Subcutaneous abdominal adipose tissue (tissue), 5 donors: Measurements from ENCODE around the gene FAM168A.

Source experiments
- H3K27ac ChIP-seq: one replicate; pipeline ENCODE4 v1.7.0; 2013; ENCODE audit warnings: low read depth, mild to moderate bottlenecking, inconsistent platforms, low read length, moderate library complexity
- H3K27me3 ChIP-seq, 5 donors: one replicate each; pipeline ENCODE4 v1.7.0; 2013; ENCODE audit warnings: low read length in 5 of 5, inconsistent platforms in 1 of 5; ENCODE audit not compliant: control insufficient read depth in 5 of 5, insufficient read depth in 4 of 5
- H3K36me3 ChIP-seq, 5 donors: one replicate each; pipeline ENCODE4 v1.7.0; 2013; ENCODE audit warnings: low read length in 5 of 5; ENCODE audit not compliant: control insufficient read depth in 5 of 5, insufficient read depth in 5 of 5
- H3K4me1 ChIP-seq, 5 donors: one replicate each; pipeline ENCODE4 v1.7.0; 2013; ENCODE audit warnings: low read length in 5 of 5, mild to moderate bottlenecking in 3 of 5, moderate library complexity in 1 of 5; ENCODE audit not compliant: control insufficient read depth in 5 of 5, insufficient read depth in 5 of 5
- H3K4me3 ChIP-seq, 5 donors: one replicate each; pipeline ENCODE4 v1.7.0; 2013; ENCODE audit warnings: low read length in 5 of 5, low read depth in 1 of 5
- H3K9ac ChIP-seq, 5 donors: one replicate each; pipeline ENCODE4 v1.7.0; 2013; ENCODE audit warnings: low read length in 5 of 5, mild to moderate bottlenecking in 4 of 5, moderate library complexity in 3 of 5
- H3K9me3 ChIP-seq, 5 donors: one replicate each; pipeline ENCODE4 v1.7.0; 2013; ENCODE audit warnings: low read length in 5 of 5; ENCODE audit not compliant: control insufficient read depth in 5 of 5
- donor health status: healthy.
- donor health status: healthy.
- donor health status: healthy.
- donor health status: healthy.
- donor health status: healthy.

FAM168A gene

GRCh38 chr11:73510106-73510505 is 87.8 kb downstream of the FAM168A start:
- Histone ChIP-seq H3K4me1 (no peaks in the 10 kb centered on the region), H3K9ac (no peak overlapping the region), H3K9me3 (no peaks in the 10 kb centered on the region), H3K27me3 (no peaks in the 10 kb centered on the region), H3K27ac (no peak overlapping the region), H3K4me3 (no peak overlapping the region), H3K36me3 (peaks cover 0 to 4% (median 0%) of the 10 kb centered on the region in 5 donors)

GRCh38 chr11:73509188-73509587 is 88.7 kb downstream of the FAM168A start:
- no peak overlapping the region for H3K9ac ChIP-seq

GRCh38 chr11:73508243-73509176 is 89.4 kb downstream of the FAM168A start:
- H3K9ac ChIP-seq: no peak overlapping the region
- H3K27ac ChIP-seq: no peak overlapping the region
- peaks cover 0 to 3% (median 0%) of the 10 kb centered on the region in 5 donors for H3K9me3 ChIP-seq
- H3K27me3 ChIP-seq: no peaks in the 10 kb centered on the region
- no peaks in the 10 kb centered on the region for H3K4me1 ChIP-seq
- H3K4me3 ChIP-seq: no peak overlapping the region
- H3K36me3 ChIP-seq: no peaks in the 10 kb centered on the region

More at GRCh38 chr11:73509188-73509587, 88.7 kb downstream of the FAM168A start:
- Histone ChIP-seq H3K36me3 (no peaks in the 10 kb centered on the region), H3K4me1 (no peaks in the 10 kb centered on the region), H3K27ac (no peak overlapping the region), H3K27me3 (no peaks in the 10 kb centered on the region), H3K9me3 (no peaks in the 10 kb centered on the region), H3K4me3 (no peak overlapping the region)

- H3K27ac ChIP-seq: no peak overlapping the region
- no peaks in the 10 kb centered on the region for H3K36me3 ChIP-seq
- no peaks in the 10 kb centered on the region for H3K27me3 ChIP-seq
- peaks cover 0 to 3% (median 0%) of the 10 kb centered on the region in 5 donors for H3K9me3 ChIP-seq
- H3K4me3 ChIP-seq: no peak overlapping the region
- no peaks in the 10 kb centered on the region for H3K4me1 ChIP-seq
- no peak overlapping the region for H3K9ac ChIP-seq
These were observed 90.8 kb downstream of the FAM168A start for GRCh38 chr11:73507086-73507485.

GRCh38 chr11:73506038-73506437 is 91.9 kb downstream of the FAM168A start:
- Histone ChIP-seq H3K36me3 (no peaks in the 10 kb centered on the region), H3K4me3 (no peak overlapping the region), H3K27me3 (no peaks in the 10 kb centered on the region), H3K4me1 (no peaks in the 10 kb centered on the region), H3K9ac (no peak overlapping the region), H3K9me3 (peaks cover 0 to 3% (median 0%) of the 10 kb centered on the region in 5 donors), H3K27ac (no peak overlapping the region)

- no peaks in the 10 kb centered on the region for H3K9me3 ChIP-seq
- H3K36me3 ChIP-seq: no peaks in the 10 kb centered on the region
- no peaks in the 10 kb centered on the region for H3K27me3 ChIP-seq
- H3K4me3 ChIP-seq: no peak overlapping the region
- peaks cover 0 to 5% (median 0%) of the 10 kb centered on the region in 5 donors for H3K4me1 ChIP-seq
- no peak overlapping the region for H3K9ac ChIP-seq
- H3K27ac ChIP-seq: no peak overlapping the region
These were observed 99.6 kb downstream of the FAM168A start for GRCh38 chr11:73498343-73498742.

GRCh38 chr11:73496134-73496533 is 101.8 kb downstream of the FAM168A start:
- Histone ChIP-seq H3K36me3 (no peaks in the 10 kb centered on the region), H3K4me1 (peaks cover 0 to 5% (median 0%) of the 10 kb centered on the region in 5 donors), H3K9ac (no peak overlapping the region), H3K9me3 (no peaks in the 10 kb centered on the region), H3K27ac (no peak overlapping the region), H3K4me3 (no peak overlapping the region), H3K27me3 (no peaks in the 10 kb centered on the region)

- no peak overlapping the region for H3K9ac ChIP-seq
- no peaks in the 10 kb centered on the region for H3K36me3 ChIP-seq
- H3K27me3 ChIP-seq: no peaks in the 10 kb centered on the region
- H3K9me3 ChIP-seq: no peaks in the 10 kb centered on the region
- H3K4me1 ChIP-seq: peaks cover 0 to 5% (median 0%) of the 10 kb centered on the region in 5 donors
- no peak overlapping the region for H3K27ac ChIP-seq
- no peak overlapping the region for H3K4me3 ChIP-seq
These were observed 102.2 kb downstream of the FAM168A start for GRCh38 chr11:73495731-73496130.

GRCh38 chr11:73493956-73494598 is 103.8 kb downstream of the FAM168A start:
- Histone ChIP-seq H3K9ac (no peak overlapping the region), H3K27me3 (no peaks in the 10 kb centered on the region), H3K4me3 (no peak overlapping the region), H3K4me1 (peaks cover 0 to 5% (median 0%) of the 10 kb centered on the region in 5 donors), H3K36me3 (no peaks in the 10 kb centered on the region), H3K27ac (no peak overlapping the region), H3K9me3 (no peaks in the 10 kb centered on the region)

GRCh38 chr11:73481626-73482025 is 116.3 kb downstream of the FAM168A start:
- peaks cover 2 to 9% (median 7%) of the 10 kb centered on the region in 5 donors for H3K9me3 ChIP-seq
- no peak overlapping the region for H3K9ac ChIP-seq
- H3K27ac ChIP-seq: no peak overlapping the region
- no peaks in the 10 kb centered on the region for H3K4me1 ChIP-seq
- H3K27me3 ChIP-seq: no peaks in the 10 kb centered on the region
- no peak overlapping the region for H3K4me3 ChIP-seq
- H3K36me3 ChIP-seq: no peaks in the 10 kb centered on the region
